ENCODE results near the gene TIMP4. TPM values are rescaled to one million over a fixed set of nuclear protein-coding genes. Genes with fewer than 3 reads are reported as not detected.
A peak's percentile ranks its signal among the peaks of the same experiment; 100 is the strongest.

The TIMP4 gene
- total RNA-seq, 1 experiment from 2014 or later = 8.4 TPM

DNA sequence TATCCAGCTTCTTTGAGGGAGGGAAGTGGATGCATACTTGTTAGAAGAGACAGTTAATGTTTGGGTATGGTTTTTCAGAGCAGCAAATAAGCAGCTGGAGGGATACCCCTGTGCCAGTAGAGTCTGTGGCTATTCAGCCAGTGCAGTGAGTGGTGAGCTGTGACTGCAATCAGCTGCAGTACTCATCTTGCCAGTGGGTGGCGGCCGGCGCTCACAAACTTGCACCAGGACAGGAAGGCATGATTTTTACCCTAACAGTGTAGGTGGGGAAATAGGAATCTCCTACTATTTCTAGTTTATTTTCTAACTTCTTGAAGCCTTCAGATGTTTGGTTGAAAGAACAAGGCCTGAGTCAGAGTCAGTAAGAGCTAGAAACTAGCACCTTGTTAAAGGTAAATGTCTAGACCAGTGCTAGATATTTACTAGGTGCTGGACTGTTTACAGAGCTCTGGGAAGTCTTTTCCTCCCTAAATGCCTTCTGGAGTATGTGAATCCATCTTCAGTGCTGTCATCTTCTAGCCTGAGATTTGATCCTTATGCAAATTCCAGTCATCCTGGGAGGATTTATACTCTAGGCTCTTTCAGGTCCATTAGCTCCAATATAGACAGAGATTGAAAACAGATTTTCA is 23.6 kb downstream of the TIMP4 start:
- Mint-ChIP-seq H3K27ac (no peak overlapping the region), H3K4me1 (no peaks in the 10 kb centered on the region; a peak in 1 of 4 replicates), H3K36me3 (ENCODE audit: insufficient read depth in 1 of 3, low read depth in 3 of 3) (no peaks in the 10 kb centered on the region), H3K9me3 (no peaks in the 10 kb centered on the region), H3K27me3 (ENCODE audit: low read depth) (no peaks in the 10 kb centered on the region; the same call in 1 of the 2 replicates), H3K4me3 (no peak overlapping the region)
- Histone ChIP-seq H3K56ac (ENCODE audit: insufficient read length, low read depth, low read length) (no peak overlapping the region), H4K20me1 (ENCODE audit: control insufficient read depth, insufficient read depth, insufficient read length) (no peaks in the 10 kb centered on the region), H2AFZ (ENCODE audit: low read length) (no peak overlapping the region), H2BK20ac (ENCODE audit: low read depth, low read length, poor library complexity, severe bottlenecking) (no peak overlapping the region), H4K91ac (ENCODE audit: insufficient read length, low read depth, low read length) (no peak overlapping the region), H2BK5ac (ENCODE audit: insufficient read length, low read length) (no peak overlapping the region), H2BK15ac (ENCODE audit: low read depth, low read length) (no peak overlapping the region), H3K79me1 (ENCODE audit: insufficient read depth, low read depth, low read length, poor library complexity, severe bottlenecking) (no peaks in the 10 kb centered on the region), H4K8ac (replicated peaks; ENCODE audit: insufficient read length, low read depth, low read length) (no peak overlapping the region), H3K79me2 (ENCODE audit: insufficient read depth, low read length) (no peaks in the 10 kb centered on the region), H3K23me2 (ENCODE audit: insufficient read length, low read depth, low read length, poor library complexity, severe bottlenecking) (no peaks in the 10 kb centered on the region), H2AK5ac (ENCODE audit: insufficient read length, low read length) (no peak overlapping the region), H3K4me2 (ENCODE audit: insufficient read depth, insufficient read length, low read length) (no peak overlapping the region), H3K27ac (ENCODE audit: insufficient read length, low read depth, low read length) (no peak overlapping the region), H3K4ac (ENCODE audit: low read depth, low read length) (no peak overlapping the region), H3K23ac (ENCODE audit: insufficient read length, low read depth, low read length) (no peak overlapping the region), H3K9ac (ENCODE audit: extremely low read depth, insufficient read length, low read length) (no peak overlapping the region), H3K9me3 (ENCODE audit: control insufficient read depth, low read depth, low read length) (no peaks in the 10 kb centered on the region), H3K18ac (ENCODE audit: insufficient read length, low read depth, low read length) (no peak overlapping the region), H3T11ph (ENCODE audit: low read length) (no peak overlapping the region), H4K5ac (ENCODE audit: insufficient read length, low read depth, low read length) (no peak overlapping the region), H3K14ac (ENCODE audit: insufficient read depth, low read length) (no peak overlapping the region), H2BK12ac (ENCODE audit: insufficient read length, low read depth, low read length) (no peak overlapping the region), H2BK120ac (ENCODE audit: low read depth, low read length, poor library complexity, severe bottlenecking) (no peak overlapping the region), H3K4me1 (ENCODE audit: insufficient read depth, low read length) (no peaks in the 10 kb centered on the region), H3K27me3 (ENCODE audit: insufficient read depth, low read length) (no peaks in the 10 kb centered on the region)
- TF ChIP-seq, protein P1, sequence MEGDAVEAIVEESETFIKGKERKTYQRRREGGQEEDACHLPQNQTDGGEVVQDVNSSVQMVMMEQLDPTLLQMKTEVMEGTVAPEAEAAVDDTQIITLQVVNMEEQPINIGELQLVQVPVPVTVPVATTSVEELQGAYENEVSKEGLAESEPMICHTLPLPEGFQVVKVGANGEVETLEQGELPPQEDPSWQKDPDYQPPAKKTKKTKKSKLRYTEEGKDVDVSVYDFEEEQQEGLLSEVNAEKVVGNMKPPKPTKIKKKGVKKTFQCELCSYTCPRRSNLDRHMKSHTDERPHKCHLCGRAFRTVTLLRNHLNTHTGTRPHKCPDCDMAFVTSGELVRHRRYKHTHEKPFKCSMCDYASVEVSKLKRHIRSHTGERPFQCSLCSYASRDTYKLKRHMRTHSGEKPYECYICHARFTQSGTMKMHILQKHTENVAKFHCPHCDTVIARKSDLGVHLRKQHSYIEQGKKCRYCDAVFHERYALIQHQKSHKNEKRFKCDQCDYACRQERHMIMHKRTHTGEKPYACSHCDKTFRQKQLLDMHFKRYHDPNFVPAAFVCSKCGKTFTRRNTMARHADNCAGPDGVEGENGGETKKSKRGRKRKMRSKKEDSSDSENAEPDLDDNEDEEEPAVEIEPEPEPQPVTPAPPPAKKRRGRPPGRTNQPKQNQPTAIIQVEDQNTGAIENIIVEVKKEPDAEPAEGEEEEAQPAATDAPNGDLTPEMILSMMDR (conservative IDR thresholded peaks at IDR 0.05) = peak; percentile 87
- DNase-seq = peak; percentile 76
- WGBS (ENCODE audit: extremely low coverage, insufficient read length, low lambda C conversion rate) = no CpG with 5 or more reads among the region's 3 CpGs
